ENCODE results near the gene TPM2. TPM values are rescaled to one million over a fixed set of nuclear protein-coding genes. Genes with fewer than 3 reads are reported as not detected.

Gene TPM2
- total and polyA plus RNA-seq, 9 of the 15 experiments (the other 6 are each of a cell fraction or from before 2014, with no cell fraction given): 0.28 to 16.1 (median 4.5) TPM

DNA sequence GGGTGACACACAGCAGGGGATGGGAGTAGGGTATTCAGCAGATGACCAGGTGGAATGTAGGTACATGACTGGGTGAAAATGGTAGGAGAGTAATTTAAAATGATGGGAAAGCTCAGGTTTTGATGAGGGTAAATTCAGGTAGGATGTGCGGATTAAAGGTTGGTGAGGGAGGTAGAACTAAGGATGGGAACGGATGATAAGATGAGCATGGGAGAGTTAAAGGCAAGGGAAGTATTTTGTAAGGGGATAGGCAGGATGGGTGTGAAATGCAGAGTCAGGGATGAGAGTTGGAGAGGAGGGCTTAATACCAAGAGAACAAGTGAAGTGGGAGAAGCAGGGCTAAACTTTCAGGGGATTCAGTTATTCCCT, 40.7 kb upstream of the TPM2 start (continued):
- TF ChIP-seq, protein P1, sequence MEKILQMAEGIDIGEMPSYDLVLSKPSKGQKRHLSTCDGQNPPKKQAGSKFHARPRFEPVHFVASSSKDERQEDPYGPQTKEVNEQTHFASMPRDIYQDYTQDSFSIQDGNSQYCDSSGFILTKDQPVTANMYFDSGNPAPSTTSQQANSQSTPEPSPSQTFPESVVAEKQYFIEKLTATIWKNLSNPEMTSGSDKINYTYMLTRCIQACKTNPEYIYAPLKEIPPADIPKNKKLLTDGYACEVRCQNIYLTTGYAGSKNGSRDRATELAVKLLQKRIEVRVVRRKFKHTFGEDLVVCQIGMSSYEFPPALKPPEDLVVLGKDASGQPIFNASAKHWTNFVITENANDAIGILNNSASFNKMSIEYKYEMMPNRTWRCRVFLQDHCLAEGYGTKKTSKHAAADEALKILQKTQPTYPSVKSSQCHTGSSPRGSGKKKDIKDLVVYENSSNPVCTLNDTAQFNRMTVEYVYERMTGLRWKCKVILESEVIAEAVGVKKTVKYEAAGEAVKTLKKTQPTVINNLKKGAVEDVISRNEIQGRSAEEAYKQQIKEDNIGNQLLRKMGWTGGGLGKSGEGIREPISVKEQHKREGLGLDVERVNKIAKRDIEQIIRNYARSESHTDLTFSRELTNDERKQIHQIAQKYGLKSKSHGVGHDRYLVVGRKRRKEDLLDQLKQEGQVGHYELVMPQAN (IDR thresholded peaks at IDR 0.05; ENCODE audit: borderline replicate concordance): peak; percentile 55; the same call in 1 of the 2 replicates
- TF ChIP-seq HDAC1 (IDR thresholded peaks at IDR 0.05) (0 out of 4 replicates have a peak, but pooled peaks of 1 of the 2 experiments have one; percentile 15), ZNF586 (CRISPR knock-in tag; conservative IDR thresholded peaks at IDR 0.05) (no peak), ZFPM2 (CRISPR knock-in tag; IDR thresholded peaks at IDR 0.05) (no peak), ZNF24 (IDR thresholded peaks at IDR 0.05) (0 out of 2 replicates have a peak, but pooled peaks have one; percentile 22), ZNF785 (CRISPR knock-in tag; IDR thresholded peaks at IDR 0.05) (no peak), FOXK2 (conservative IDR thresholded peaks at IDR 0.05 in 1 of 2, IDR thresholded peaks at IDR 0.05 in 1 of 2; ENCODE audit: low read depth in 2 of 2) (no peak), NONO (IDR thresholded peaks at IDR 0.05; ENCODE audit: low read depth in 2 of 2, low read length in 1 of 2) (no peak), NFRKB (IDR thresholded peaks at IDR 0.05; ENCODE audit: low read depth) (peak; percentile 61; the same call in 1 of the 2 replicates), THRAP3 (IDR thresholded peaks at IDR 0.05; ENCODE audit: borderline replicate concordance) (no peak), ZNF175 (CRISPR knock-in tag; IDR thresholded peaks at IDR 0.05; ENCODE audit: low read depth) (no peak), ZNF134 (CRISPR knock-in tag; conservative IDR thresholded peaks at IDR 0.05) (no peak), TEAD1 (CRISPR knock-in tag; IDR thresholded peaks at IDR 0.05) (no peak), ZNF384 (IDR thresholded peaks at IDR 0.05; ENCODE audit: low read depth, low read length) (no peak), BRD9 (IDR thresholded peaks at IDR 0.05; ENCODE audit: low read depth, partially characterized antibody) (peak; percentile 41), NFIC (IDR thresholded peaks at IDR 0.05) (0 out of 2 replicates have a peak, but pooled peaks have one; percentile 12), FOXJ3 (CRISPR knock-in tag; IDR thresholded peaks at IDR 0.05) (no peak)
- TF ChIP-seq, protein P2, sequence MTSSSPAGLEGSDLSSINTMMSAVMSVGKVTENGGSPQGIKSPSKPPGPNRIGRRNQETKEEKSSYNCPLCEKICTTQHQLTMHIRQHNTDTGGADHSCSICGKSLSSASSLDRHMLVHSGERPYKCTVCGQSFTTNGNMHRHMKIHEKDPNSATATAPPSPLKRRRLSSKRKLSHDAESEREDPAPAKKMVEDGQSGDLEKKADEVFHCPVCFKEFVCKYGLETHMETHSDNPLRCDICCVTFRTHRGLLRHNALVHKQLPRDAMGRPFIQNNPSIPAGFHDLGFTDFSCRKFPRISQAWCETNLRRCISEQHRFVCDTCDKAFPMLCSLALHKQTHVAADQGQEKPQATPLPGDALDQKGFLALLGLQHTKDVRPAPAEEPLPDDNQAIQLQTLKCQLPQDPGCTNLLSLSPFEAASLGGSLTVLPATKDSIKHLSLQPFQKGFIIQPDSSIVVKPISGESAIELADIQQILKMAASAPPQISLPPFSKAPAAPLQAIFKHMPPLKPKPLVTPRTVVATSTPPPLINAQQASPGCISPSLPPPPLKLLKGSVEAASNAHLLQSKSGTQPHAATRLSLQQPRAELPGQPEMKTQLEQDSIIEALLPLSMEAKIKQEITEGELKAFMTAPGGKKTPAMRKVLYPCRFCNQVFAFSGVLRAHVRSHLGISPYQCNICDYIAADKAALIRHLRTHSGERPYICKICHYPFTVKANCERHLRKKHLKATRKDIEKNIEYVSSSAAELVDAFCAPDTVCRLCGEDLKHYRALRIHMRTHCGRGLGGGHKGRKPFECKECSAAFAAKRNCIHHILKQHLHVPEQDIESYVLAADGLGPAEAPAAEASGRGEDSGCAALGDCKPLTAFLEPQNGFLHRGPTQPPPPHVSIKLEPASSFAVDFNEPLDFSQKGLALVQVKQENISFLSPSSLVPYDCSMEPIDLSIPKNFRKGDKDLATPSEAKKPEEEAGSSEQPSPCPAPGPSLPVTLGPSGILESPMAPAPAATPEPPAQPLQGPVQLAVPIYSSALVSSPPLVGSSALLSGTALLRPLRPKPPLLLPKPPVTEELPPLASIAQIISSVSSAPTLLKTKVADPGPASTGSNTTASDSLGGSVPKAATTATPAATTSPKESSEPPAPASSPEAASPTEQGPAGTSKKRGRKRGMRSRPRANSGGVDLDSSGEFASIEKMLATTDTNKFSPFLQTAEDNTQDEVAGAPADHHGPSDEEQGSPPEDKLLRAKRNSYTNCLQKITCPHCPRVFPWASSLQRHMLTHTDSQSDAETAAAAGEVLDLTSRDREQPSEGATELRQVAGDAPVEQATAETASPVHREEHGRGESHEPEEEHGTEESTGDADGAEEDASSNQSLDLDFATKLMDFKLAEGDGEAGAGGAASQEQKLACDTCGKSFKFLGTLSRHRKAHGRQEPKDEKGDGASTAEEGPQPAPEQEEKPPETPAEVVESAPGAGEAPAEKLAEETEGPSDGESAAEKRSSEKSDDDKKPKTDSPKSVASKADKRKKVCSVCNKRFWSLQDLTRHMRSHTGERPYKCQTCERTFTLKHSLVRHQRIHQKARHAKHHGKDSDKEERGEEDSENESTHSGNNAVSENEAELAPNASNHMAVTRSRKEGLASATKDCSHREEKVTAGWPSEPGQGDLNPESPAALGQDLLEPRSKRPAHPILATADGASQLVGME (CRISPR knock-in tag; IDR thresholded peaks at IDR 0.05): no peak
- TF ChIP-seq, protein P3, sequence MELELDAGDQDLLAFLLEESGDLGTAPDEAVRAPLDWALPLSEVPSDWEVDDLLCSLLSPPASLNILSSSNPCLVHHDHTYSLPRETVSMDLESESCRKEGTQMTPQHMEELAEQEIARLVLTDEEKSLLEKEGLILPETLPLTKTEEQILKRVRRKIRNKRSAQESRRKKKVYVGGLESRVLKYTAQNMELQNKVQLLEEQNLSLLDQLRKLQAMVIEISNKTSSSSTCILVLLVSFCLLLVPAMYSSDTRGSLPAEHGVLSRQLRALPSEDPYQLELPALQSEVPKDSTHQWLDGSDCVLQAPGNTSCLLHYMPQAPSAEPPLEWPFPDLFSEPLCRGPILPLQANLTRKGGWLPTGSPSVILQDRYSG (tag; conservative IDR thresholded peaks at IDR 0.05; ENCODE audit: low read depth): no peak
- TF ChIP-seq, protein P4, sequence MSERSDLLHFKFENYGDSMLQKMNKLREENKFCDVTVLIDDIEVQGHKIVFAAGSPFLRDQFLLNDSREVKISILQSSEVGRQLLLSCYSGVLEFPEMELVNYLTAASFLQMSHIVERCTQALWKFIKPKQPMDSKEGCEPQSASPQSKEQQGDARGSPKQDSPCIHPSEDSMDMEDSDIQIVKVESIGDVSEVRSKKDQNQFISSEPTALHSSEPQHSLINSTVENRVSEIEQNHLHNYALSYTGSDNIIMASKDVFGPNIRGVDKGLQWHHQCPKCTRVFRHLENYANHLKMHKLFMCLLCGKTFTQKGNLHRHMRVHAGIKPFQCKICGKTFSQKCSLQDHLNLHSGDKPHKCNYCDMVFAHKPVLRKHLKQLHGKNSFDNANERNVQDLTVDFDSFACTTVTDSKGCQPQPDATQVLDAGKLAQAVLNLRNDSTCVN (CRISPR knock-in tag; IDR thresholded peaks at IDR 0.05): no peak
